ENCODE results near the gene DAAM1.

The DAAM1 gene

GRCh38 chr14:59189091-59189785 is 771 bp downstream of the DAAM1 start:
- Histone ChIP-seq H3K4me2 (ENCODE audit: low read length) (peak overlapping the region; percentile 96), H3K4me1 (peaks cover 26% of the 10 kb centered on the region), H3K4me3 (ENCODE audit: low read depth, low read length) (peak overlapping the region; percentile 98), H2AFZ (peak overlapping the region; percentile 86), H3K9ac (peak overlapping the region; percentile 82), H3K36me3 (ENCODE audit: control insufficient read depth, insufficient read depth, low read length) (no peaks in the 10 kb centered on the region), H3K27ac (peak overlapping the region; percentile 96), H3K9me3 (ENCODE audit: control insufficient read depth, low read length) (no peaks in the 10 kb centered on the region), H3K27me3 (ENCODE audit: control insufficient read depth, insufficient read depth, low read length) (no peaks in the 10 kb centered on the region), H3K79me2 (peaks cover 34% of the 10 kb centered on the region)
- TF ChIP-seq CTCF (IDR thresholded peaks at IDR 0.05) = no peak

- peak overlapping the region; percentile 98 for H3K4me3 ChIP-seq (ENCODE audit: low read depth, low read length)
- peak overlapping the region; percentile 96 for H3K27ac ChIP-seq
- no peaks in the 10 kb centered on the region for H3K27me3 ChIP-seq (ENCODE audit: control insufficient read depth, insufficient read depth, low read length)
- H2AFZ ChIP-seq = peak overlapping the region; percentile 86
- H3K4me2 ChIP-seq (ENCODE audit: low read length) = peak overlapping the region; percentile 96
- H3K9ac ChIP-seq = peak overlapping the region; percentile 82
- H3K4me1 ChIP-seq = peaks cover 30% of the 10 kb centered on the region
- no peak for TF ChIP-seq CTCF (IDR thresholded peaks at IDR 0.05)
- no peaks in the 10 kb centered on the region for H3K9me3 ChIP-seq (ENCODE audit: control insufficient read depth, low read length)
- no peaks in the 10 kb centered on the region for H3K36me3 ChIP-seq (ENCODE audit: control insufficient read depth, insufficient read depth, low read length)
- H3K79me2 ChIP-seq = peaks cover 34% of the 10 kb centered on the region
Observed at GRCh38 chr14:59189786-59190368, 1.4 kb downstream of the DAAM1 start.

GRCh38 chr14:59190372-59190771 is 1.9 kb downstream of the DAAM1 start:
- no peak overlapping the region for H3K9ac ChIP-seq
- H3K4me3 ChIP-seq (ENCODE audit: low read depth, low read length) = peak overlapping the region; percentile 98
- H3K36me3 ChIP-seq (ENCODE audit: control insufficient read depth, insufficient read depth, low read length) = no peaks in the 10 kb centered on the region
- peak overlapping the region; percentile 96 for H3K27ac ChIP-seq
- H2AFZ ChIP-seq = peak overlapping the region; percentile 86
- H3K4me1 ChIP-seq = peaks cover 33% of the 10 kb centered on the region
- H3K27me3 ChIP-seq (ENCODE audit: control insufficient read depth, insufficient read depth, low read length) = no peaks in the 10 kb centered on the region
- peak overlapping the region; percentile 96 for H3K4me2 ChIP-seq (ENCODE audit: low read length)
- H3K9me3 ChIP-seq (ENCODE audit: control insufficient read depth, low read length) = no peaks in the 10 kb centered on the region
- no peak for TF ChIP-seq CTCF (IDR thresholded peaks at IDR 0.05)
- H3K79me2 ChIP-seq = peaks cover 37% of the 10 kb centered on the region

GRCh38 chr14:59195912-59196311 is 7.4 kb downstream of the DAAM1 start:
- TF ChIP-seq CTCF (IDR thresholded peaks at IDR 0.05) = no peak
- no peak overlapping the region for H2AFZ ChIP-seq
- H3K4me2 ChIP-seq (ENCODE audit: low read length) = no peak overlapping the region
- no peaks in the 10 kb centered on the region for H3K27me3 ChIP-seq (ENCODE audit: control insufficient read depth, insufficient read depth, low read length)
- H3K9me3 ChIP-seq (ENCODE audit: control insufficient read depth, low read length) = no peaks in the 10 kb centered on the region
- peaks cover 53% of the 10 kb centered on the region for H3K4me1 ChIP-seq
- H3K9ac ChIP-seq = no peak overlapping the region
- H3K79me2 ChIP-seq = peaks cover 76% of the 10 kb centered on the region
- no peaks in the 10 kb centered on the region for H3K36me3 ChIP-seq (ENCODE audit: control insufficient read depth, insufficient read depth, low read length)
- H3K27ac ChIP-seq = peak overlapping the region; percentile 5
- H3K4me3 ChIP-seq (ENCODE audit: low read depth, low read length) = no peak overlapping the region
